Measurements from ENCODE around the gene DHFR2.

GRCh38 chr3:94024385-94024784, 38.3 kb downstream of the DHFR2 start:
- TF ChIP-seq POLR2A (IDR thresholded peaks at IDR 0.05) (no peak), CTCF (IDR thresholded peaks at IDR 0.05) (no peak)

All from thyroid gland (tissue), 4 donors.